Ovary (tissue), 3 donors: ENCODE results near the gene PLCH2.

Experiments
- CTCF ChIP-seq, 3 donors: fragments of 450-650 bp in 2 of 3; fragments of 200-600 bp in 1 of 3; IDR thresholded peaks; one replicate each; pipeline versions ENCODE4 v1.5.1 to v1.8.0; 2016 to 2022; ENCODE audit warnings: antibody characterized with exemption in 3 of 3, mild to moderate bottlenecking in 1 of 3
- POLR2A ChIP-seq: fragments of 450-650 bp; IDR thresholded peaks from one replicate; pipeline ENCODE4 v1.6.1; 2017; ENCODE audit warnings: antibody characterized with exemption, mild to moderate bottlenecking, moderate library complexity
- donor health status: DM: no; HTN: no; CAD: no.

- TF ChIP-seq CTCF (IDR thresholded peaks at IDR 0.05) (no peak), POLR2A (no peak)
These were observed 4.9 kb downstream of the PLCH2 start for GRCh38 chr1:2480986-2481364.
